CD14-positive monocyte (primary cell): ENCODE results near the gene ADSL. TPM values are rescaled to one million over a fixed set of nuclear protein-coding genes. Genes with fewer than 3 reads are reported as not detected.

Experiments
- DNase-seq, 3 donors: peaks; one replicate each; pipeline ENCODE4 v3.0.0-alpha.2; 2011 to 2022
- H2AFZ ChIP-seq: 2 replicates; pipeline ENCODE4 v1.6.0; 2012; ENCODE audit warnings: mild to moderate bottlenecking, low read depth, low read length, inconsistent platforms; ENCODE audit not compliant: insufficient read depth, poor library complexity, severe bottlenecking
- H3K27ac ChIP-seq, 2 donors: 1 replicate in 1 of 2; 2 replicates in 1 of 2; pipeline ENCODE4 v1.5.1; 2012 to 2013; ENCODE audit warnings: low read length in 2 of 2, control low read depth in 1 of 2, inconsistent platforms in 1 of 2, low read depth in 1 of 2, mild to moderate bottlenecking in 1 of 2
- H3K27me3 ChIP-seq, 2 donors: one replicate each; pipeline versions ENCODE4 v1.6.0 to v1.6.1; 2011 to 2013; ENCODE audit warnings: low read length in 2 of 2; ENCODE audit not compliant: control insufficient read depth in 2 of 2, insufficient read depth in 2 of 2
- H3K36me3 ChIP-seq, 2 donors: replicated peaks in 1 of 2; 1 replicate in 1 of 2; 2 replicates in 1 of 2; pipeline versions ENCODE4 v1.5.1 to v1.6.1; 2012 to 2013; ENCODE audit warnings: low read length in 2 of 2, control low read depth in 1 of 2, inconsistent platforms in 1 of 2, mild to moderate bottlenecking in 1 of 2; ENCODE audit not compliant: insufficient read depth in 2 of 2, control insufficient read depth in 1 of 2
- H3K4me1 ChIP-seq, 2 donors: 1 replicate in 1 of 2; 2 replicates in 1 of 2; pipeline versions ENCODE4 v1.5.1 to v1.6.1; 2012 to 2013; ENCODE audit warnings: low read length in 2 of 2, control low read depth in 1 of 2, inconsistent platforms in 1 of 2, mild to moderate bottlenecking in 1 of 2, moderate library complexity in 1 of 2; ENCODE audit not compliant: insufficient read depth in 2 of 2, control insufficient read depth in 1 of 2
- H3K4me2 ChIP-seq: replicated peaks from 2 replicates; pipeline ENCODE3; 2012; ENCODE audit warnings: low read length, moderate library complexity, mild to moderate bottlenecking; ENCODE audit not compliant: poor library complexity, severe bottlenecking; ENCODE audit errors: extremely low read depth
- H3K4me3 ChIP-seq, 3 experiments: fragments of 200-600 bp in 1 of 3; sonication (generic) in 1 of 3; replicated peaks in 1 of 3; 1 replicate in 2 of 3; 2 replicates in 1 of 3; pipeline ENCODE4 v1.5.1; 2011 to 2013; ENCODE audit warnings: low read length in 3 of 3, mild to moderate bottlenecking in 3 of 3, control low read depth in 2 of 3, low read depth in 2 of 3, inconsistent platforms in 1 of 3, moderate library complexity in 1 of 3
- H3K79me2 ChIP-seq: 2 replicates; pipeline ENCODE4 v1.6.0; 2012; ENCODE audit warnings: mild to moderate bottlenecking, control low read depth, inconsistent platforms, low read length, moderate library complexity; ENCODE audit not compliant: insufficient read depth
- H3K9ac ChIP-seq: 2 replicates; pipeline ENCODE4 v1.6.0; 2017; ENCODE audit warnings: low read length, mild to moderate bottlenecking; ENCODE audit not compliant: insufficient read depth, poor library complexity, severe bottlenecking
- H3K9me3 ChIP-seq, 2 donors: replicated peaks in 1 of 2; 1 replicate in 1 of 2; 2 replicates in 1 of 2; pipeline versions ENCODE4 v1.5.1 to v1.6.1; 2012 to 2013; ENCODE audit warnings: low read length in 2 of 2, control low read depth in 1 of 2; ENCODE audit not compliant: control insufficient read depth in 1 of 2, insufficient read depth in 1 of 2
- H4K20me1 ChIP-seq: 2 replicates; pipeline ENCODE4 v1.6.0; 2012; ENCODE audit warnings: mild to moderate bottlenecking, low read length, control low read depth, moderate library complexity; ENCODE audit not compliant: insufficient read depth
- H3K27ac Mint-ChIP-seq, 7 donors: one replicate each; pipeline ENCODE4 v1.8.0; 2020; ENCODE audit warnings: mild to moderate bottlenecking in 7 of 7, mixed read lengths in 7 of 7, moderate library complexity in 6 of 7, inconsistent platforms in 2 of 7
- H3K27me3 Mint-ChIP-seq, 3 donors: one replicate each; pipeline ENCODE4 v1.8.0; 2021 to 2022; ENCODE audit warnings: low read depth in 3 of 3, mild to moderate bottlenecking in 3 of 3, mixed read lengths in 3 of 3, moderate library complexity in 3 of 3, inconsistent platforms in 1 of 3
- H3K36me3 Mint-ChIP-seq, 2 donors: one replicate each; pipeline ENCODE4 v1.8.0; 2020; ENCODE audit warnings: mixed read lengths in 2 of 2, inconsistent platforms in 1 of 2, mild to moderate bottlenecking in 1 of 2
- H3K4me1 Mint-ChIP-seq: one replicate; pipeline ENCODE4 v1.8.0; 2020; ENCODE audit warnings: mild to moderate bottlenecking, mixed read lengths
- H3K4me3 Mint-ChIP-seq, 2 donors: one replicate each; pipeline ENCODE4 v1.8.0; 2020; ENCODE audit warnings: mild to moderate bottlenecking in 2 of 2, mixed read lengths in 2 of 2, moderate library complexity in 1 of 2
- H3K9me3 Mint-ChIP-seq, 7 donors: one replicate each; pipeline ENCODE4 v1.8.0; 2020 to 2022; ENCODE audit warnings: mixed read lengths in 7 of 7, mild to moderate bottlenecking in 6 of 7, moderate library complexity in 6 of 7, inconsistent platforms in 2 of 7
- WGBS: methylation state at CpG from one replicate; pipeline ENCODE4 v1.1.5; 2013; ENCODE audit warnings: missing lambda C conversion rate; ENCODE audit not compliant: insufficient coverage; 5-methylcytosine and 5-hydroxymethylcytosine counted together
- intact Hi-C, 2 donors: fragments of 100-400 bp; cut with micrococcal nuclease; formaldehyde crosslinking; loops; one replicate each; pipeline versions ENCODE4 v1.15.0 to v1.15.1; 2023
- polyA plus RNA-seq, 3 donors: library from polyadenylated mRNA; depleted of rRNA in 1 of 3; unstranded in 2 of 3; stranded (reverse) in 1 of 3; fragments of 300-500 nt in 2 of 3; fragments of >200 nt in 1 of 3; fragmentation: Illumina TruSeq in 2 of 3; gene quantifications; 1 replicate in 2 of 3; 2 replicates in 1 of 3; pipeline ENCODE4 v1.2.3, GENCODE V29; 2012 to 2021
- TF ChIP-seq, protein P1 (sequence below): fragments of 200-600 bp; IDR thresholded peaks from one replicate; pipeline ENCODE4 v1.8.0; 2022; ENCODE audit warnings: antibody characterized with exemption, mild to moderate bottlenecking

Gene ADSL
- polyA plus RNA-seq, 3 donors: 56.7 to 82.3 (median 65.1) TPM

DNA sequence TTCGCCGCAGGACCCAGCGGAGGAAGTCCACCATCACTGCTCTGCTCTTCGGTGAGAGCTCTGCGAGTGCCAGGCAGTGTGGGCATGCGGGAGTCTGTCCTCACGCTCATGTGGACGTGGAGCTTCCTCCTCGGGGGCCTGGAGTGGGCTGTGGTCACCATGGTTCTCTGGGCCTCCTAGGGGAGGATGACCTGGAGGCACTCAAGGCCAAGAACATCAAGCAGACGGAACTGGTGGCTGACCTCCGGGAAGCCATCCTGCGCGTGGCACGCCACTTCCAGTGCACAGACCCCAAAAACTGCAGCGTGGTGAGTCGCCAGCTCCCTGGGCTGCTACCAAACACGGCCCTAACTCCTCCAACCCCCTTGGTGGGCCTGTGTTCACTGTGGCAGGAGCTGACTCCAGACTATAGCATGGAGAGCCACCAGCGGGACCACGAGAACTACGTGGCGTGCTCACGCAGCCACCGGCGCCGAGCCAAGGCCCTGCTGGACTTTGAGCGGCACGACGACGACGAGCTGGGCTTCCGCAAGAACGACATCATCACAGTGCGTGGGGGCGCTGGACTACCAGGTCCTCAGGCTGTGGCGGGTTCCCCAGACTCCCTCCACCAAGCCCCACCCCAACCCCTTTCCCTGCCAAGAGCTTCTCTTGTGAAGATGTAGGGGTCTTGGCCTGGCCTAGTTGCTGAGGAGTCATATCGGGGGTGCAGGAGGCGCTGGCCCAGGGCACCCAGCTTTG is 60.9 kb downstream of the ADSL start:
- Histone ChIP-seq H3K9me3 (no peaks in the 10 kb centered on the region), H3K27ac (peak overlapping the region in 1 of 2 donors; percentile 41), H3K4me3 (no peak overlapping the region), H3K4me2 (no peak overlapping the region), H3K9ac (no peak overlapping the region), H3K79me2 (peaks cover 28% of the 10 kb centered on the region), H2AFZ (no peak overlapping the region), H3K36me3 (peaks cover 74 to 99% of the 10 kb centered on the region in 2 donors), H3K4me1 (peaks cover 8 to 10% of the 10 kb centered on the region in 2 donors), H4K20me1 (peaks cover 94% of the 10 kb centered on the region), H3K27me3 (no peaks in the 10 kb centered on the region)
- intact Hi-C loops: no loop called here
- H3K4me3 Mint-ChIP-seq: no peak overlapping the region
- peaks cover 69 to 88% of the 10 kb centered on the region in 2 donors for H3K36me3 Mint-ChIP-seq
- DNase-seq: no peak
- no peaks in the 10 kb centered on the region for H3K27me3 Mint-ChIP-seq
- H3K27ac Mint-ChIP-seq: peak overlapping the region in 4 of 7 donors; percentile 20 to 69 (median 42)
- H3K9me3 Mint-ChIP-seq: peaks cover 0 to 2% (median 0%) of the 10 kb centered on the region in 7 donors
- TF ChIP-seq, protein P1, sequence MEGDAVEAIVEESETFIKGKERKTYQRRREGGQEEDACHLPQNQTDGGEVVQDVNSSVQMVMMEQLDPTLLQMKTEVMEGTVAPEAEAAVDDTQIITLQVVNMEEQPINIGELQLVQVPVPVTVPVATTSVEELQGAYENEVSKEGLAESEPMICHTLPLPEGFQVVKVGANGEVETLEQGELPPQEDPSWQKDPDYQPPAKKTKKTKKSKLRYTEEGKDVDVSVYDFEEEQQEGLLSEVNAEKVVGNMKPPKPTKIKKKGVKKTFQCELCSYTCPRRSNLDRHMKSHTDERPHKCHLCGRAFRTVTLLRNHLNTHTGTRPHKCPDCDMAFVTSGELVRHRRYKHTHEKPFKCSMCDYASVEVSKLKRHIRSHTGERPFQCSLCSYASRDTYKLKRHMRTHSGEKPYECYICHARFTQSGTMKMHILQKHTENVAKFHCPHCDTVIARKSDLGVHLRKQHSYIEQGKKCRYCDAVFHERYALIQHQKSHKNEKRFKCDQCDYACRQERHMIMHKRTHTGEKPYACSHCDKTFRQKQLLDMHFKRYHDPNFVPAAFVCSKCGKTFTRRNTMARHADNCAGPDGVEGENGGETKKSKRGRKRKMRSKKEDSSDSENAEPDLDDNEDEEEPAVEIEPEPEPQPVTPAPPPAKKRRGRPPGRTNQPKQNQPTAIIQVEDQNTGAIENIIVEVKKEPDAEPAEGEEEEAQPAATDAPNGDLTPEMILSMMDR: no peak
- peaks cover 12% of the 10 kb centered on the region for H3K4me1 Mint-ChIP-seq
- 88% methylated on average over 29 of the region's 37 CpGs for WGBS

DNA sequence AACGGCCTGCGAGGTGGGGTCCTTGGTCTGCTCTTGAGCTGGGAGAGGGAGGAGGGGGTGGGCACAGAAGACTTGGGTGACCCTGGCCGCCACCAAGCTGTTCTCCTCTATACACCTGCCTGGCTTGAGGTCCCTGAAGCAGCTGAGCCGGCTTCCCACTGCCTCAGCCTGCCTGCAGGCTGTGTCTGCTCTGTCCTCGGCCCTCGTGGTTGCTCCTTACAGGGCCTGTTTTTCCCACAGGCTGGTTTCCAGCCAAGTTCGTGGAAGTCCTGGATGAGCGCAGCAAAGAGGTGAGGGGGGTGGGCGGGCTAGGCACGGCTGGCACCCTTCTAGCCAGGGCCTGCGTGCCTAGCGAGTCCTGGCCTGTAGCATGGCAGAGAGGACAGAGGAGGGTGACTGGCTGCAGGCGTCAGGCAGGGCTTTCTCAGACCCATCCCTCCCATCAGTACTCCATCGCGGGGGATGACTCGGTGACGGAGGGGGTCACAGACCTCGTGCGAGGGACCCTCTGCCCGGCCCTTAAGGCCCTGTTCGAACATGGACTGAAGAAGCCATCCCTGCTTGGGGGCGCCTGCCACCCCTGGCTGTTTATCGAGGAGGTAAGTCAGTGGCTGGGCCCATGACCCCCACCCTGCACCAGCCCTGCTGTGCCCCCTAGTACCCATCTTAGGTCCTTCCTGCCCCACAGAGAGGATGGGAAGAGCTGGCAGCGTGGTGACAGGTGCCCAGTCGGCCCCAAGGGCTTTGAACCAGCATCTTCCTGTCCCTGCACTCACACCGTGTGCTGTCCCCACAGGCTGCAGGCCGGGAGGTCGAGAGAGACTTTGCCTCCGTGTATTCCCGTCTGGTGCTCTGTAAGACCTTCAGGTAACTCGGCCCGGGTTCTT is 61.8 kb downstream of the ADSL start:
- Mint-ChIP-seq H3K9me3 (peaks cover 0 to 2% (median 0%) of the 10 kb centered on the region in 7 donors), H3K4me1 (peaks cover 18% of the 10 kb centered on the region), H3K4me3 (no peak overlapping the region), H3K27me3 (no peaks in the 10 kb centered on the region), H3K27ac (peak overlapping the region in 4 of 7 donors; percentile 32 to 72 (median 44)), H3K36me3 (peaks cover 67 to 85% of the 10 kb centered on the region in 2 donors)
- Histone ChIP-seq H3K79me2 (peaks cover 29% of the 10 kb centered on the region), H3K4me2 (no peak overlapping the region), H3K27ac (peak overlapping the region in 1 of 2 donors; percentile 77), H2AFZ (no peak overlapping the region), H3K4me1 (peaks cover 17 to 19% of the 10 kb centered on the region in 2 donors), H4K20me1 (peaks cover 100% of the 10 kb centered on the region), H3K9ac (no peak overlapping the region), H3K36me3 (peaks cover 74 to 91% of the 10 kb centered on the region in 2 donors), H3K4me3 (no peak overlapping the region), H3K9me3 (no peaks in the 10 kb centered on the region), H3K27me3 (no peaks in the 10 kb centered on the region)
- intact Hi-C loops: no loop called here
- WGBS: 94% methylated on average over 21 of the region's 32 CpGs
- TF ChIP-seq, protein P1: no peak
- no peak for DNase-seq
